H1 (cell line): ENCODE measurements around the gene SERPINB6.

Source experiments
- CHD1 ChIP-seq: IDR thresholded peaks from 2 replicates; pipeline ENCODE4 v1.6.1; 2012; ENCODE audit warnings: low read depth, low read length, improper control_type of control experiment
- CTCF ChIP-seq, 3 experiments: IDR thresholded peaks; 1 replicate in 2 of 3; 2 replicates in 1 of 3; pipeline versions ENCODE4 v1.5.1 to v1.6.1; 2011; ENCODE audit warnings: low read length in 3 of 3, mild to moderate bottlenecking in 3 of 3, inconsistent platforms in 2 of 3, low read depth in 1 of 3, moderate library complexity in 1 of 3; ENCODE audit not compliant: insufficient read depth in 1 of 3; ENCODE audit errors: control extremely low read depth in 1 of 3
- EZH2 ChIP-seq: fragments of 200-600 bp; sonication (generic); IDR thresholded peaks from 2 replicates; pipeline ENCODE4 v1.7.1; 2012; ENCODE audit warnings: low read depth, mild to moderate bottlenecking, moderate library complexity, low read length, inconsistent platforms; ENCODE audit not compliant: severe bottlenecking
- HDAC2 ChIP-seq, 2 experiments: fragments of 300-600 bp in 1 of 2; sonication (generic) in 1 of 2; IDR thresholded peaks; 2 replicates each; pipeline ENCODE4 v1.6.1; 2011 to 2012; ENCODE audit warnings: low read depth in 2 of 2, low read length in 2 of 2, mild to moderate bottlenecking in 2 of 2, moderate library complexity in 2 of 2, borderline replicate concordance in 1 of 2, inconsistent platforms in 1 of 2
- POLR2AphosphoS5 ChIP-seq: IDR thresholded peaks from 2 replicates; pipeline ENCODE4 v1.6.1; 2011; ENCODE audit warnings: low read depth, low read length
- SP1 ChIP-seq: IDR thresholded peaks from 2 replicates; pipeline ENCODE4 v1.6.1; 2011; ENCODE audit warnings: low read depth, low read length

GRCh38 chr6:2938632-2939083 lies 32.7 kb downstream of the SERPINB6 start:
- TF ChIP-seq HDAC2 (IDR thresholded peaks at IDR 0.05; ENCODE audit: borderline replicate concordance in 1 of 2, low read depth in 2 of 2, low read length in 2 of 2) = no peak
- no peak for TF ChIP-seq SP1
- TF ChIP-seq POLR2AphosphoS5 = no peak
- no peak for TF ChIP-seq EZH2
- peak in 2 of 3 experiments; percentile 15 to 42; a peak in 2 of 4 replicates for TF ChIP-seq CTCF (IDR thresholded peaks at IDR 0.05; ENCODE audit: control extremely low read depth in 1 of 3, insufficient read depth in 1 of 3, low read depth in 1 of 3, low read length in 3 of 3)
- TF ChIP-seq CHD1 = no peak
